OCI-LY3 (cell line): ENCODE data around the gene DYRK1A.

Experiments
- H2AFZ ChIP-seq: fragments of 200-600, 300-600 bp; shearing (Covaris generic); 2 replicates; pipeline ENCODE4 v1.6.0; 2014; ENCODE audit warnings: antibody characterized with exemption, low read depth, low read length
- H3K27ac ChIP-seq: fragments of 200-600, 300-600 bp; sonication (generic); 2 replicates; pipeline ENCODE4 v1.5.1; 2014; ENCODE audit warnings: mild to moderate bottlenecking, low read length, moderate library complexity, mixed read lengths
- H3K27me3 ChIP-seq: fragments of 200-600, 300-600 bp; sonication (generic); 2 replicates; pipeline ENCODE4 v1.6.1; 2014; ENCODE audit warnings: low read depth, low read length, mixed read lengths
- H3K36me3 ChIP-seq: fragments of 200-600, 300-600 bp; sonication (generic); replicated peaks from 2 replicates; pipeline ENCODE3; 2014; ENCODE audit warnings: low read depth, low read length, mixed read lengths
- H3K4me1 ChIP-seq: fragments of 300-600, 200-600 bp; sonication (generic); 2 replicates; pipeline ENCODE4 v1.6.1; 2014; ENCODE audit warnings: low read length, mixed read lengths
- H3K4me2 ChIP-seq: fragments of 200-600, 300-600 bp; sonication (generic); 2 replicates; pipeline ENCODE4 v1.6.1; 2014; ENCODE audit warnings: low read length, mixed read lengths
- H3K4me3 ChIP-seq: fragments of 300-600, 200-600 bp; sonication (generic); 2 replicates; pipeline ENCODE4 v1.5.1; 2014; ENCODE audit warnings: antibody characterized with exemption, mild to moderate bottlenecking, low read length, moderate library complexity
- H3K79me2 ChIP-seq: fragments of 300-600, 200-600 bp; shearing (Covaris generic); 2 replicates; pipeline ENCODE4 v1.6.1; 2014; ENCODE audit warnings: mild to moderate bottlenecking, low read length, mixed read lengths
- H3K9ac ChIP-seq: fragments of 300-600, 200-600 bp; shearing (Covaris generic); 2 replicates; pipeline ENCODE4 v1.6.0; 2014; ENCODE audit warnings: mild to moderate bottlenecking, low read length, moderate library complexity
- H3K9me3 ChIP-seq: fragments of 200-600, 300-600 bp; shearing (Covaris generic); 2 replicates; pipeline ENCODE4 v1.6.1; 2014; ENCODE audit warnings: low read length, mixed read lengths; ENCODE audit not compliant: insufficient read depth
- H4K20me1 ChIP-seq: fragments of 200-600, 300-600 bp; sonication (generic); 2 replicates; pipeline ENCODE4 v1.6.1; 2016; ENCODE audit warnings: low read length, mixed read lengths; ENCODE audit not compliant: insufficient read depth
- CTCF ChIP-seq: fragments of 200-600, 300-600 bp; sonication (generic); IDR thresholded peaks from 2 replicates; pipeline ENCODE4 v1.5.1; 2014; ENCODE audit warnings: antibody characterized with exemption, low read length, low read depth
- EZH2phosphoT487 ChIP-seq: fragments of 200-600 bp; shearing (Covaris generic); IDR thresholded peaks from 2 replicates; pipeline ENCODE4 v1.6.1; 2018; ENCODE audit warnings: antibody characterized with exemption, mixed run types, low read depth

The DYRK1A gene

GRCh38 chr21:37453350-37453749 is 86.8 kb downstream of the DYRK1A start:
- Histone ChIP-seq H4K20me1 (peaks cover 86% of the 10 kb centered on the region), H3K4me1 (0 out of 2 replicates have a peak, but pooled peaks cover 2% of the 10 kb centered on the region), H3K4me3 (no peak overlapping the region), H3K9me3 (no peaks in the 10 kb centered on the region), H3K4me2 (no peak overlapping the region), H3K9ac (no peak overlapping the region), H3K36me3 (peaks cover 4% of the 10 kb centered on the region), H3K27me3 (no peaks in the 10 kb centered on the region), H2AFZ (no peak overlapping the region), H3K79me2 (peaks cover 89% of the 10 kb centered on the region), H3K27ac (no peak overlapping the region)
- TF ChIP-seq CTCF (no peak), EZH2phosphoT487 (no peak)

GRCh38 chr21:37454869-37455503 is 88.4 kb downstream of the DYRK1A start:
- Histone ChIP-seq H3K27ac (no peak overlapping the region), H3K4me3 (no peak overlapping the region), H3K4me2 (no peak overlapping the region), H3K4me1 (0 out of 2 replicates have a peak, but pooled peaks cover 2% of the 10 kb centered on the region), H3K79me2 (peaks cover 89% of the 10 kb centered on the region), H2AFZ (no peak overlapping the region), H3K36me3 (no peaks in the 10 kb centered on the region), H3K27me3 (no peaks in the 10 kb centered on the region), H4K20me1 (peaks cover 88% of the 10 kb centered on the region), H3K9me3 (no peaks in the 10 kb centered on the region), H3K9ac (no peak overlapping the region)
- TF ChIP-seq EZH2phosphoT487 (no peak), CTCF (no peak)

- H3K9me3 ChIP-seq: no peaks in the 10 kb centered on the region
- TF ChIP-seq CTCF: no peak
- no peak for TF ChIP-seq EZH2phosphoT487
- H4K20me1 ChIP-seq: peaks cover 88% of the 10 kb centered on the region
- H3K4me1 ChIP-seq: 0 out of 2 replicates have a peak, but pooled peaks cover 2% of the 10 kb centered on the region
- no peak overlapping the region for H3K4me3 ChIP-seq
- no peak overlapping the region for H2AFZ ChIP-seq
- no peaks in the 10 kb centered on the region for H3K36me3 ChIP-seq
- no peak overlapping the region for H3K9ac ChIP-seq
- H3K27ac ChIP-seq: no peak overlapping the region
- no peak overlapping the region for H3K4me2 ChIP-seq
- H3K79me2 ChIP-seq: peaks cover 89% of the 10 kb centered on the region
- H3K27me3 ChIP-seq: no peaks in the 10 kb centered on the region
These were observed 88.9 kb downstream of the DYRK1A start for GRCh38 chr21:37455504-37455911.

- no peak overlapping the region for H3K9ac ChIP-seq
- no peak overlapping the region for H3K4me2 ChIP-seq
- no peaks in the 10 kb centered on the region for H3K9me3 ChIP-seq
- H3K4me3 ChIP-seq: no peak overlapping the region
- no peak overlapping the region for H2AFZ ChIP-seq
- peaks cover 88% of the 10 kb centered on the region for H4K20me1 ChIP-seq
- peaks cover 96% of the 10 kb centered on the region for H3K79me2 ChIP-seq
- no peak for TF ChIP-seq EZH2phosphoT487
- no peak for TF ChIP-seq CTCF
- H3K4me1 ChIP-seq: peaks cover 25% of the 10 kb centered on the region
- H3K27ac ChIP-seq: no peak overlapping the region
- H3K36me3 ChIP-seq: no peaks in the 10 kb centered on the region
- H3K27me3 ChIP-seq: no peaks in the 10 kb centered on the region
These were observed 92.2 kb downstream of the DYRK1A start for GRCh38 chr21:37458669-37459276.
